SK-N-SH treated with all-trans-retinoic acid at 6 μM for 48 hours (cell line): Measurements from ENCODE around the gene ANKRD44.

ENCODE experiments used
- ATAC-seq: fragments of 200-7000 bp; cut with Tn5 transposase; 3 replicates; pipeline ENCODE4 v1.9.1; 2020; ENCODE audit warnings: mild to moderate bottlenecking, moderate library complexity
- ARNTL ChIP-seq: fragments of 450-650 bp; formaldehyde crosslinking; IDR thresholded peaks from 2 replicates; pipeline ENCODE4 v1.5.0; 2020; ENCODE audit warnings: low read depth, mild to moderate bottlenecking, moderate library complexity, borderline replicate concordance
- BACH2 ChIP-seq: fragments of 250-450 bp; sonication (Bioruptor Pico); IDR thresholded peaks from 2 replicates; pipeline ENCODE4 v1.9.0; 2021; ENCODE audit warnings: mild to moderate bottlenecking, borderline replicate concordance
- CREB5 ChIP-seq: fragments of 250-450 bp; sonication (Bioruptor Pico); IDR thresholded peaks from 2 replicates; pipeline ENCODE4 v1.5.1; 2020; ENCODE audit warnings: low read depth, mild to moderate bottlenecking, moderate library complexity
- CSDC2 ChIP-seq: fragments of 250-450 bp; sonication (Bioruptor Pico); IDR thresholded peaks from 2 replicates; pipeline ENCODE4 v1.5.0; 2020; ENCODE audit warnings: mild to moderate bottlenecking, moderate library complexity
- CSRNP3 ChIP-seq: fragments of 250-450 bp; sonication (Bioruptor Pico); IDR thresholded peaks from 2 replicates; pipeline ENCODE4 v1.5.1; 2021; ENCODE audit warnings: mild to moderate bottlenecking, moderate library complexity
- ESRRG ChIP-seq: fragments of 250-450 bp; sonication (Bioruptor Pico); IDR thresholded peaks from 2 replicates; pipeline ENCODE4 v1.6.1; 2021; ENCODE audit warnings: mild to moderate bottlenecking
- GLIS3 ChIP-seq: fragments of 250-450 bp; sonication (Bioruptor Pico); IDR thresholded peaks from 2 replicates; pipeline ENCODE4 v1.5.0; 2020; ENCODE audit warnings: mild to moderate bottlenecking, moderate library complexity
- ISL1 ChIP-seq: fragments of 250-450 bp; sonication (Bioruptor Pico); IDR thresholded peaks from 2 replicates; pipeline ENCODE4 v2.1.2; 2022; ENCODE audit warnings: mild to moderate bottlenecking, moderate library complexity
- OSR1 ChIP-seq: fragments of 250-450 bp; sonication (Bioruptor Pico); IDR thresholded peaks from 2 replicates; pipeline ENCODE4 v1.8.0; 2022; ENCODE audit warnings: moderate library complexity, mild to moderate bottlenecking, inconsistent platforms
- POU6F1 ChIP-seq: fragments of 250-450 bp; sonication (Bioruptor Pico); IDR thresholded peaks from 2 replicates; pipeline ENCODE4 v1.8.0; 2021; ENCODE audit warnings: low read depth, mild to moderate bottlenecking, moderate library complexity, borderline replicate concordance
- PPARA ChIP-seq: fragments of 250-450 bp; sonication (Bioruptor Pico); IDR thresholded peaks from 2 replicates; pipeline ENCODE4 v1.5.0; 2020; ENCODE audit warnings: mild to moderate bottlenecking, borderline replicate concordance
- RARB ChIP-seq: fragments of 250-450 bp; sonication (Bioruptor Pico); IDR thresholded peaks from 2 replicates; pipeline ENCODE4 v1.8.0; 2021; ENCODE audit warnings: mild to moderate bottlenecking, moderate library complexity
- SNAI2 ChIP-seq: fragments of 250-450 bp; sonication (Bioruptor Pico); IDR thresholded peaks from 2 replicates; pipeline ENCODE4 v1.5.0; 2020; ENCODE audit warnings: mild to moderate bottlenecking, moderate library complexity
- TCF4 ChIP-seq: fragments of 250-450 bp; sonication (Bioruptor Pico); IDR thresholded peaks from 2 replicates; pipeline ENCODE4 v1.8.0; 2021; ENCODE audit warnings: mild to moderate bottlenecking, moderate library complexity, borderline replicate concordance
- TOX ChIP-seq: fragments of 250-450 bp; sonication (Bioruptor Pico); IDR thresholded peaks from 2 replicates; pipeline ENCODE4 v1.8.0; 2021; ENCODE audit warnings: mild to moderate bottlenecking, moderate library complexity, borderline replicate concordance
- TSHZ2 ChIP-seq: fragments of 250-450 bp; sonication (Bioruptor Pico); IDR thresholded peaks from 2 replicates; pipeline ENCODE4 v1.5.0; 2020; ENCODE audit warnings: mild to moderate bottlenecking, moderate library complexity
- ZC3H10 ChIP-seq: fragments of 250-450 bp; sonication (Bioruptor Pico); IDR thresholded peaks from 2 replicates; pipeline ENCODE4 v1.5.1; 2021; ENCODE audit warnings: mild to moderate bottlenecking, moderate library complexity
- ZFP3 ChIP-seq: fragments of 250-450 bp; sonication (Bioruptor Pico); IDR thresholded peaks from 2 replicates; pipeline ENCODE4 v1.5.0; 2020; ENCODE audit warnings: mild to moderate bottlenecking, moderate library complexity
- ZFP30 ChIP-seq: fragments of 450-650 bp; formaldehyde crosslinking; IDR thresholded peaks from 2 replicates; pipeline ENCODE4 v1.5.0; 2022; ENCODE audit warnings: mild to moderate bottlenecking, moderate library complexity
- ZNF565 ChIP-seq: fragments of 450-650 bp; formaldehyde crosslinking; conservative IDR thresholded peaks from 2 replicates; pipeline ENCODE4 v1.5.0; 2020; ENCODE audit warnings: low read depth, mild to moderate bottlenecking, moderate library complexity
- ZNF70 ChIP-seq: fragments of 450-650 bp; formaldehyde crosslinking; IDR thresholded peaks from 2 replicates; pipeline ENCODE4 v1.5.0; 2020; ENCODE audit warnings: mild to moderate bottlenecking, moderate library complexity
- ZNF8 ChIP-seq: fragments of 450-650 bp; formaldehyde crosslinking; IDR thresholded peaks from 2 replicates; pipeline ENCODE4 v1.5.0; 2020; ENCODE audit warnings: mild to moderate bottlenecking, moderate library complexity

The ANKRD44 gene

GRCh38 chr2:197031803-197032202, 278.8 kb downstream of the ANKRD44 start:
- no peak for ATAC-seq
- TF ChIP-seq GLIS3 (CRISPR knock-in tag): no peak
- TF ChIP-seq CSDC2 (CRISPR knock-in tag): no peak
- TF ChIP-seq, all 23 proteins: peak for 0

- ATAC-seq: no peak
- TF ChIP-seq ZC3H10: no peak
- no peak for TF ChIP-seq ZNF8 (CRISPR knock-in tag)
- no peak for TF ChIP-seq CSRNP3 (CRISPR knock-in tag)
- no peak for TF ChIP-seq ESRRG (CRISPR knock-in tag)
- TF ChIP-seq PPARA: no peak
- TF ChIP-seq ZNF565 (CRISPR knock-in tag): no peak
- no peak for TF ChIP-seq CSDC2 (CRISPR knock-in tag)
- no peak for TF ChIP-seq POU6F1 (CRISPR knock-in tag)
- TF ChIP-seq CREB5: no peak
- TF ChIP-seq GLIS3 (CRISPR knock-in tag): no peak
- TF ChIP-seq RARB (CRISPR knock-in tag): no peak
- no peak for TF ChIP-seq TOX
- TF ChIP-seq ZNF70: no peak
- TF ChIP-seq TCF4 (CRISPR knock-in tag): no peak
- no peak for TF ChIP-seq ZFP3
- TF ChIP-seq SNAI2: no peak
- TF ChIP-seq ZFP30: no peak
- TF ChIP-seq BACH2 (CRISPR knock-in tag): no peak
These were observed 280.5 kb downstream of the ANKRD44 start for GRCh38 chr2:197030090-197030489.

- TF ChIP-seq CSRNP3 (CRISPR knock-in tag) (no peak), ZC3H10 (no peak), ZFP30 (no peak), GLIS3 (CRISPR knock-in tag) (no peak), ESRRG (CRISPR knock-in tag) (no peak), ISL1 (CRISPR knock-in tag) (no peak), TOX (no peak), RARB (CRISPR knock-in tag) (no peak), TSHZ2 (CRISPR knock-in tag) (no peak), CSDC2 (CRISPR knock-in tag) (no peak), TCF4 (CRISPR knock-in tag) (no peak), OSR1 (CRISPR knock-in tag) (no peak), PPARA (no peak), ZNF565 (CRISPR knock-in tag) (no peak), SNAI2 (no peak), ZFP3 (no peak), CREB5 (no peak), POU6F1 (CRISPR knock-in tag) (no peak), ARNTL (CRISPR knock-in tag) (no peak)
- no peak for ATAC-seq
These were observed 281.9 kb downstream of the ANKRD44 start for GRCh38 chr2:197028633-197029032.
